KBM-7 (cell line): ENCODE data around the gene APEX2.
"Not testable (repeated sequence)": the region's sequence is repeated elsewhere in the genome, so short reads cannot be mapped to it uniquely, and the experiment has no call there.

ENCODE experiments used
- DNase-seq: peaks from one replicate; pipeline ENCODE4 v3.0.0-alpha.2; 2015
- in situ Hi-C: fragments of 300-500 bp; cut with MboI; formaldehyde crosslinking; loops from 2 replicates; pipeline ENCODE4 v1.14.3; 2020; ENCODE audit warnings: low sequenced_read_pairs, low pct_unique_long_range_greater_than_20kb, mixed read lengths

The APEX2 gene, protein sequence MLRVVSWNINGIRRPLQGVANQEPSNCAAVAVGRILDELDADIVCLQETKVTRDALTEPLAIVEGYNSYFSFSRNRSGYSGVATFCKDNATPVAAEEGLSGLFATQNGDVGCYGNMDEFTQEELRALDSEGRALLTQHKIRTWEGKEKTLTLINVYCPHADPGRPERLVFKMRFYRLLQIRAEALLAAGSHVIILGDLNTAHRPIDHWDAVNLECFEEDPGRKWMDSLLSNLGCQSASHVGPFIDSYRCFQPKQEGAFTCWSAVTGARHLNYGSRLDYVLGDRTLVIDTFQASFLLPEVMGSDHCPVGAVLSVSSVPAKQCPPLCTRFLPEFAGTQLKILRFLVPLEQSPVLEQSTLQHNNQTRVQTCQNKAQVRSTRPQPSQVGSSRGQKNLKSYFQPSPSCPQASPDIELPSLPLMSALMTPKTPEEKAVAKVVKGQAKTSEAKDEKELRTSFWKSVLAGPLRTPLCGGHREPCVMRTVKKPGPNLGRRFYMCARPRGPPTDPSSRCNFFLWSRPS

DNA sequence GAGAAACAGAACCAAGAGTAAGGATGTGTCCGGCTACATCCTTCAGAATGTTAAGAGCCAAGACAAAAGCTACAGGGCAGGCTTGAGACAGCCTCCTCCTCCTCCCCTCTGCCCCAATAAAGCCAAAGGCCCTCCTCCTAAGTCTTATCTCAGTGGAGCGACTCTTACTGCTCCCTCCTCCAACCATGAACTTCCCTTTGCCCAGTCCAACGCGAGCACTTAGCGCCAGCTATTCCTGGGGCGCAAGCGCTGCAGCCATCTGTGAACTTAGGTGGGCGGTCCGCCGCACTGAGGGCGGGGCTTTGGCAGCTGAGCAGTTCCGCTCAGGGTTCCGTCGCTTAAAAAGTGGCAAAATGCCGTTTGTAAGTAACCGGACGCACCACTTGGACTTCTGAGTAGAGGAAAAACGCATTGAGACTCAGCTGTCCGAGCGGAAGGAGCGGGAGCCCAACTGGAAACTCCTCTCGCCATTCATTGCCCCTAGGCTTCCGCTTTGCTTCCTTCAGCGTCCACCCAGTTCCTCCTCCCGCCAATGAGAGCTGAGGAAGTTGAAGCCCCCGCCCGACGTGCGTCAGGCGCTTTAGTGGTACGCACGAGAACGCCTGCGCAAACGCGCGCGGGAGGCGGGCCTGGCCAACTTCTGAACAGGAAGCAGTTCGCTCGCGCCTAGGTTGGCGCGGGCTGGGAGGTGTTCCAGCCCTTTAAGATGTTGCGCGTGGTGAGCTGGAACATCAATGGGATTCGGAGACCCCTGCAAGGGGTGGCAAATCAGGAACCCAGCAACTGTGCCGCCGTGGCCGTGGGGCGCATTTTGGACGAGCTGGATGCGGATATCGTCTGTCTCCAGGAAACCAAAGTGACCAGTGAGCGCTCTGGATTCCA is at the start of gene APEX2:
Gene APEX2, plus strand, starts transcription at position 647 of the 882 bp plus-strand sequence. Its CDS starts 60 bp downstream, at position 707.
- peak; percentile 98 for DNase-seq
- in situ Hi-C loops: no loop called here

DNA sequence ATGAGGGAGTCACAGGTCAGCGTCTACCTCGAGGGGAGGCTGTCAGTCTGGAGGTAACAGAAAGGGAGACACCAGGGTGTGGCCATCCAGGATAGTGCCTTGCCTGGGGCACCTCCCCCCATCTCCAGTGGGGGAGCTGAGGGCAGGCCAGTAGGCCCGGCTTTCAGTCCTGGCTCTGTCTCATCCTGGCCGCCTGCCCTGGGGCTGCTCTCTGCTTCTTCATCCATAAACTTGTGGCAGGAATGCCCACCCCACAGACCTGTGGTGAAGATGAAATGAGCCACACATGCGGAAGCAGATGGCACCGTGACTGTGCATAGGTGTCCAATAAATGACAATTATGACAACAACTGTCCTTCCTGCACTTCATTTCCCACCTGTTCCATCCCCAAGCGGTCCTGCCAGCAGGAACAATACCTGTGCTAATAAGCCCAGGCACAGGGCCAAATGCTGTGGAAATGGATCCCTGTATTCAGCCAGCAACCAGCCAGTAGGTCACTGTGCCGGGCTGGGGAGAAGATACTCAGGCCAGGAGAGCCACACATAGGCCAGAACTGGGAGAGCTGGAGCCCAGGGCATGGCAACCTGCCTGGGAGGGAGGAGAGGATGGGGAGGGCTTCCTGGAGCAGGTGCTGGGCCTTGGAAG is 49.3 kb upstream of the APEX2 start:
- in situ Hi-C loops: no loop called here
- DNase-seq: no peak

DNA sequence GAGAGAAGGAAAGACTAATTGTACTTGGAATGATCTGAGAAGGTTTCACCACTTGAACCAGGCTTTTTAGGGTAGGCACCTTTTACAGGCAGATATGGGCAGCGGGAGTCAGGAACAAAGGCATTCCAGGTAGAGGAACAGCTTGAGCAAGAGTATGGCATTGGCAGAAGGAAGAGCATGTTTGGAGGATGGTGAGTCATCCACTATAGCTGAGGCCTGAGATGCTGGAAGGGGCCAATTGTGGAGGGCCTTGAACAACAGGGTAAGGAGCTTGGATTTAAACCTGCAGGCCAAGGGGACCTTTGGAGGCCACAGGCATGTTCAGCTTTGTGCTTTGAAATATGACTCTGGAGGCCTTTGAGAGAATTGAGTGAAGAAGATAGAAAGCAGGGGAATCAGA is 38.4 kb upstream of the APEX2 start:
- in situ Hi-C loops: no loop called here

DNA sequence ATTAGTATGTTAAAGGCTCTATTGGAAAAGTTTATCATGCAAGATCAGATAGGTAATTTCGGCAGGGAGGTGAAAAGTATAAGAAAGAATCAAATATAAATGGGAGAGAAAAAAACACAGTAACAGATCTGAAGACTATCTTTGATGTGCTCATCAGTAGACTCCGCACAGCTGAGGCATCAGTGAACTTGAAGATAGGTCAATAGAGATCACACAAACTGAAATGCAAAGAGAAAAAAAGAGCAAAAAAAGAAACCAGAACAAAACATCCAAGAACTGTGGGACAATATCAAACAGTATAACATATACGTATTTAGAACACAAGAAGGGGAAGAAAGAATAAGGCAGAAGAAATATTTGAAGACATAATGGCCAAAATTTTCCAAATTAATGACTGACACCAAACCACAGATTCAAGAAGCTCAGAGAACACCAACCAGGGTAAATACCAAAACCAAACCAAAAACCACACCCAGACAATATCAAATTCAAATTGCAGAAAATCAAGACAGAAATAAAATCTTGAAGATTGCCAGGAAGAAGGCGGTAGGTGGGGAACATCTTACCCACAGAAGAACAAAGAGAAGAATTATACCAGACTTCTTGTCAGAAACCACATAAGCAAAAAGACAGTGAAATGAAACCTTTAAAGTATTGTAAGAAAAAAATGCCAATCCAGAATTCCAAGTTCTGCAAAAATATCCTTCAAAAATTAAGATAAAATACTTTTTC is 35.2 kb upstream of the APEX2 start:
- no peak for DNase-seq
- in situ Hi-C loops: no loop called here

More for the DNA sequence above, 38.4 kb upstream of the APEX2 start:
- no peak for DNase-seq

DNA sequence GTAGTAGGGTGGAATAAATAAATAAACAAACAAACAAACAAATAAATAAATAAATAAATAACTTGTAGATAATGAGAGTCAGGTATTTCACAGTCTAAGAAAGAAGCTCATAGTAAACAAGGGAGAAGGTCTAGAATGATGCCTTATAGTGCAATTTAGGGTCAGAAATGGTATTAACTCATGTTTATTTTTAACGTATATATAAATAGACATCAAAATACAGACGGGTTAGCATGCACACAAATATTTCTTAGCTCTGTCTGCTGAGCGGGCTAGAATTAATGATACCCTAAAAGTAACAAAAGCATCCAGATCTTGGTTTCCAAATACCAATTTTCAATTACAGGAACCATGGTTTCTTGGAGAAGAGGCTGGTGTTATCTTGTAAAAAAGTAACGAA is 22.8 kb upstream of the APEX2 start:
- in situ Hi-C loops: no loop called here
- DNase-seq: no peak

DNA sequence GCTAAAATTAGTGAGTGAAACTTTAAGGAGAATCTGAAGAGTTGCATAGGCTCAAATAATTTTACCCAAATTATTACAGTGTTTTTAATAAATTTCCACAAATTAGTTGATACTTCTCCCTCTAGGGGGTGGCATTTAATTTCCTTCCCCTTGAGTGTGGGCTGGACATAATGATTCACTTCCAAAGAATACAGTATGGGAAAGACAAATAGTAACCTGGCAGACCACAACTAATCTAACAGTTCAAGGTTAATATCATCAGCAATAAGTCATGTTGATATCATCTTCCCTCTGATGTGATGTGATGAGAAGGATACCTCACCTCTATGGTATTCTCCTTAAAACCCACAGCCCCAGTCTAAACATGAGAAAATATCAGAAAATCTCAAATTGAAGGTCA is 21.7 kb upstream of the APEX2 start:
- in situ Hi-C loops: no loop called here
- no peak for DNase-seq

DNA sequence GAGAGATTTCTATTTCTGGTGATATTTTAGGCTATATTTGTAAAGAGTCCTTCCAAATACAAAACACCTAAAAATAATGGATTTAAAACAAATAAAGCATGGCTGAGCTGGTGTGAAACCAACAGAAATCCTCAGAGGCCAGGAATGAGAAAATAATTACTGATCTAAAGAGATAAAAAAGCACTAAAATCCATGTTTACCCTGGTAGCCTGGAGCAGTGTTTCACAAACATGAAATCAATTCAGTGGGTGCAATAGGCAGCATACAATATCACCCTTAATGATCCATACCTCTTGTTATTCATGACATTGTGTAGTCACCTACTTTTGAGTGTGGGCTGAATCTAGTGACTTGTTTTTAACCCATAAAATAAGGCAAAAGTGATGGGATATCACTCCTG is 20.7 kb upstream of the APEX2 start:
- no peak for DNase-seq
- in situ Hi-C loops: no loop called here

DNA sequence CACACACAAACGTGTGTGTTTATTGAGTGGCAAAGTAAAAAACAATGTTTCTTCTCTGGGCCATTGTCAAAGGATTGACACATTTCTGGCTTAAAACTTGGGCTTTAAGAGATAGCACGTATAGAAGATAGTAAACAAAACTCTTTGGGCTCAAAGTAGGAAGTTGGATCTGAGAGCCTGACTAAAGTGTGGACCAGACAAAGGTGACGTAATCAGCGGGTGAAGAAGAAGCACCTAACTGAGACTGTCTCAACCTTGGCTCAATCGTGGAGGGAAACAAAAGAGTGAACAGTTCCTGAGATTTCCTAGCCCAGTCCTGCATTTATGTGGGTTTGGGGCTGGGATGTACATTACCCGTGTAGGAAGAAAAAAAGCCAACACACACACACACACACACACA is 19.8 kb upstream of the APEX2 start:
- no peak for DNase-seq
- in situ Hi-C loops: no loop called here

DNA sequence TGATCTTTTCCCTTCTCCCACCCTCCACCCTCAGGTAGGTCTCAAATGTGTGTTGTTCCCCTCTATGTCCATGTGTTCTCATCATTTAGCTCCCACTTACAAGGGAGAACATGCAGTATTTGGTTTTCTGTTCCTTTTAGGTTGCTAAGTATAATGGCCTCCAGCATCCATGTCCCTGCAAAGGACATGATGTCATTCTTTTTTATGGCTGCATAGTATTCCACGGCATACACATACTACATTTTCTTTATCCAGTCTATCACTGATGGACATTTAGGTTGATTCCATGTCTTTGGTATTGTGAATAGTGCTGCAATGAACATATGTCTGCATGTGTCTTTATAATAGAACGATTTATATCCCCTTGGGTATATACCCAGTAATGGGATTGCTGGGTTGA is 16.9 kb upstream of the APEX2 start:
- DNase-seq, in situ Hi-C loops: not testable (repeated sequence)

DNA sequence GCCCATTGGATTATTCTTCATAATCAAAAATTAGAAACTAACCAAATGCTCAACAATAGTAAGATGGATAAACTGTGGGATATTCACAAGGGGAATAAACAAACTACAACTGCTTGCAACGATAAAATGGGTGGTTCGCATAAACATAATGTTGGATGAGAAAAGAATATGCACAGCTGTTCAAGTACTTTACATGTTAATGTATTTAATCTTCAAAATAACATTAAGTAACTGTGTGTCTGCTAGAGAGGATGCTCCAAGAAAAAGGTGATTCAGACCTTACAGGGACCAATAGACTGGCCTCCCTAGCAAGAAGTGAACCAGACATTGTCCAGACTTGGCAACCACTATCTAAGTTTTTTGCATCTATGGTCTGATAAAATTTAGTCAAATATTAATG is 8.5 kb upstream of the APEX2 start:
- no peak for DNase-seq
- in situ Hi-C loops: no loop called here

DNA sequence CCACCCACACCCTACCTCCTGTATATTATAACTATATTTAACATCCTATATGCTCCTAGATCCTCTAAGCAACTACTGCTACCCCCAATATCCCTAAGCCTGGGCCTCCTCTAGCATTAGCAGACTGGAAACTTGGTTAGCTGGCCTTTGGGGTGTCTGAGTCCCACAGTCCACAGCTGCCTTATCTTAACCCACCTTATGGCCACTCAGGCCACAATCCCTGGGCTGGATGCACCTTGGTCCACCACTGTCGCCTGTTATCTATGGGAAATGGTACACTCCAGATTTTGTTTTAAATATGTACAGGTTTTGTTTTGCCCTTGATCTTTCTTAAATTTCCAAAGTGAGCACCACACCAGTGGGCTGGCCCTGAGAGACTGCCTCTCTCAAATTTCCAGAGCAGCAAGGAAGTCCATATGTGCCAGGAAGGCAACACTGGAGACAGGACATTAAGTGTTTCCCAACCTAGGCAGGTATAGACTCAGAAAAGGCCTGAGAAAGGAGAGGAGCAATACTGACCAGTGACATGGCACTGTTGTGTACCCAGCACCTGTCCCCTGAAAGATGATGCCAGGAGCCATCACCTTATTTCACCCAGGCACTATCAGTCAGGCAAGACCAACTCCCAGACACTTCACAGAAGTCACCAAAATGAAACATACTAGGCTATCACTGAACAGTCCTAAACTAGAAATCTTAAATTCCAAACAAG is 7.1 kb upstream of the APEX2 start:
- in situ Hi-C loops: no loop called here
- DNase-seq: no peak

DNA sequence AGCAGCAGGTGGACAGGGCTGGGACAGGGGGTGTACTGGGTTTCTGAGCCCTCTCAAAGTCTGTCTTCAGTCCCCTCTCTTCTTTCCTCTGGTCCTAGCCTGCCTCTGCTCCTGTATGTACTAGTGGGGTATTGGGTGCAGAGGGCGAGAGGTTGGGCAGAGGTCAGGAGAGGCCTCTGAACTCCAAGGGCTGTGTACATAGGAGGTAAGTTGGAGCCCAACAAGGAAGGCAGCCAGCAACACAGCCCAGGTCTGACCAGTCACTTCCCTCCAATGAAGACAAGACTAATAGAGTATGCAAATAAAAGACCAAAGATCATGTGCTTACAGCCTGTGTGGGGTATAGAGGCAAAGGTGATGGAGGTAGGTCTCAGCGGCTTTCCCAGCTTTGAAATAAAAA is 6.1 kb upstream of the APEX2 start, which contains the start of gene PFKFB1:
Gene PFKFB1, minus strand, starts transcription at position 90 of the 400 bp plus-strand sequence. CDS start 181 bp downstream, outside the sequence.
- DNase-seq: no peak
- in situ Hi-C loops: no loop called here

DNA sequence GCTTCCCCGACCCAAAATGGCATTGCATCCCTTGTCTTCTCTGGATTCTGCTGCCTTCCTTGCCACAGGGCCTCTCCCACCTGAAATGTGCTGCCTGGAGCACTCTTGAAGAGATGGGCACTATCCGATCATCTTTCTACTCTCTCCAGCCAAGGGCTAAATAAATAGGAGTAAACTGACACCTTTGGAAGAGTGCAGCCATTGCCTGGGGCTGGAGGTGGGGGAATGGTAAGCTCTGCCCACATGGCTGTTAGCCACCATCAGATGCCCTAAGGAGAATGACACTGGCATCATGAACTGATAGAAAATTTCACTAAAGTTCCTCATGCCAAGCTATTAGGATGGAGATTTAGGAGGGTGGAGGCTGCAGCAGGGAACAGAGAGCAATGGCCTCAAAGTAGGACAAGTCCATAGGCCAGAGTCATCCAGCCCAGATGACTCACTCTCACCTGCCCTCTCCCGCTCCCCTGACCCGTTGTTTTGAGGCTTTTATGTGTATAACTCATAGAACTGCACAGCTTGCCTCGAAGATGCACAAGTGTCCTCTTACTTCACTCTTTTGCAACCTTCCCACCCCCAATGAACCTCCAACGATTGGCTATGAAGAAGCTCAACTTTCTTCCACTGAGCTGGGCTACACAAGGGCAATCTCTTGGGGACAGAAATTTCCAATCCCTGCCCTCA is 5.4 kb upstream of the APEX2 start:
- in situ Hi-C loops: no loop called here
- DNase-seq: no peak

DNA sequence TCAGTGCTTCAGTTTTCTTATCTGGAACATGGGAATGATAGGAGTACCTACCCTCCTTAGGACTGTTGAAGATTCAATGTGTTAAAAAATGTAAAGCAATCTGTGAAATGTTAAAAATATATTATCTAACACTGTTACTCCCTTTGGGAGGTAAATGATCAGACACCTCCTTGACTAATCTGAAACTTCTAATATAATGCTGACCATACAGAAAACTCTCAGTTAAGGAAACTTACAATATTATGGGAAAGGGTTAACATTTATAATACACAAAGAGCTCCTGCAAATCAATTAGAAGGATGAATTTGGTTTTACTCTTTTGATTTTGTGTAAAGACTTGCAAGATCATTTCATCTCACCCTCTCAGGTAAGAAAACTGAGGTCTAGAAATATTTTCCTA is 4.5 kb upstream of the APEX2 start:
- no peak for DNase-seq
- in situ Hi-C loops: no loop called here

DNA sequence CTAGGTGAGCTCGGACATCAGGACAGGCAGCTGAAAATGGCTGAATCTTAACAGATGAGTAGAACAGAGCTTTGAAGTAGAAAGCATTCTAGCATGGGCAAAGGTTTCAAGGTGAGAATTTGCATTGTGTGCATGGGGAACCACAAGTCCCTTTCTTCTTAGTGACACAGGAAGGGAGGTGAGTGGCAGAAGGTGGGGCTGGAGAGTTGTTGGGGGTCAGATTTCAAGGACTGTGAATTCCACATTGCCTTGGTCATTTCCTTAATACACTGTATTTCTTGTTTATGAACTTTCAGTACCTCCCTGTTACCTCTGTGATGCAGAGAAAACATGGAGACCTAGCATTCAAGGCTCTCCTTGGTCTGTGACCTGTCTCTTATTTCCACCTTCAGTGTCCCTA is 4.1 kb downstream of the APEX2 start:
- in situ Hi-C loops: no loop called here
- DNase-seq: no peak

DNA sequence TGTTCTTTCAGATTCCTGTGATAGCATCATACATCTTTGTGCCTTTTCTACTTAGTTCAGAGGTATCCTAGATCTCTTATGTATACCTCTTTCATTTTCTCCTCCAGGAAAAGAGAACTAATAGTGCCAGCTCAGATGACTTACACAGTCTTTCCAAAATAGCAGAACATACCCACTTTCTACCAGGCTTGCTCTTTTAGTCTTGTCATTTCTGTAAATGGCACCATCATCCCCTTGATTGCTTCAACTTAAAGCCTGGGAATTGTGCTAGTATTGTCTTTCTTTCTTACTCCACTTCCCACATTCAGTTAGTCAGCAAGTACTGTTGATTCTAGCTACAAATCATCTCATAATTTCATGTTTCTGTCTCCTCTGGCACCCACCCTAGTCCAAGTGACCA is 5.1 kb downstream of the APEX2 start:
- DNase-seq: no peak
- in situ Hi-C loops: no loop called here

DNA sequence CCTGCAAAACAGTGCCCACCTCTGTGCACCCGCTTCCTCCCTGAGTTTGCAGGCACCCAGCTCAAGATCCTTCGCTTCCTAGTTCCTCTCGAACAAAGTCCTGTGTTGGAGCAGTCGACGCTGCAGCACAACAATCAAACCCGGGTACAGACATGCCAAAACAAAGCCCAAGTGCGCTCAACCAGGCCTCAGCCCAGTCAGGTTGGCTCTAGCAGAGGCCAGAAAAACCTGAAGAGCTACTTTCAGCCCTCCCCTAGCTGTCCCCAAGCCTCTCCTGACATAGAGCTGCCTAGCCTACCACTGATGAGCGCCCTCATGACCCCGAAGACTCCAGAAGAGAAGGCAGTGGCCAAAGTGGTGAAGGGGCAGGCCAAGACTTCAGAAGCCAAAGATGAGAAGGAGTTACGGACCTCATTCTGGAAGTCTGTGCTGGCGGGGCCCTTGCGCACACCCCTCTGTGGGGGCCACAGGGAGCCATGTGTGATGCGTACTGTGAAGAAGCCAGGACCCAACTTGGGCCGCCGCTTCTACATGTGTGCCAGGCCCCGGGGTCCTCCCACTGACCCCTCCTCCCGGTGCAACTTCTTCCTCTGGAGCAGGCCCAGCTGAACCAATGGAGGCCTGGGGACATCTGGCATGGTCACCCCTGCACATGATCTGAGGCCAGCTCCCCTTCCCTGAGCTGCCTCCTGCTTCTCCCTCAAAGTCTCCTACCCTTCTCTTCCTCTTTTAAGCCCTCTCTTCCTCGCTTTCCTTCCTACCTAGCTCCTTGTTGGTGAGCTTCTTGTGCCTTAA is 6.9 kb downstream of the APEX2 start:
- in situ Hi-C loops: no loop called here

More for the DNA sequence above, 6.9 kb downstream of the APEX2 start:
- no peak for DNase-seq
